IMR-90 (cell line): ENCODE measurements around the gene WNK4. TPM values are rescaled to one million over a fixed set of nuclear protein-coding genes. Genes with fewer than 3 reads are reported as not detected.
A peak's percentile ranks its signal among the peaks of the same experiment; 100 is the strongest.

ENCODE experiments used
- ATAC-seq: fragments of 200-7000 bp; cut with Tn5 transposase; 2 replicates; pipeline ENCODE4 v1.9.1; 2020; ENCODE audit warnings: low read depth, mild to moderate bottlenecking, moderate library complexity
- BruUV-seq: library from RNA; stranded (reverse); fragments of 400-500 nt; replicated peaks from 2 replicates; lab custom pipeline; 2021; lab: Mats Ljungman, UMichigan
- CTCF ChIA-PET: fragments of 300-600 bp; formaldehyde crosslinking; extraction: SDS; loops from one replicate; lab custom pipeline; 2021; ENCODE audit warnings: antibody characterized with exemption; lab: Yijun Ruan, JAX
- POLR2A ChIA-PET: fragments of 300-600 bp; sonication (Branson Sonifier 250); formaldehyde crosslinking; loops from one replicate; lab custom pipeline; 2022; ENCODE audit warnings: antibody characterized with exemption; ENCODE audit not compliant: unreplicated experiment; lab: Charles Lee
- DNase-seq: peaks from one replicate; pipeline ENCODE4 v3.0.0; 2013
- H2AFZ ChIP-seq: replicated peaks from 2 replicates; pipeline ENCODE3; 2013; ENCODE audit warnings: low read length, mild to moderate bottlenecking; ENCODE audit not compliant: poor library complexity
- H2AK5ac ChIP-seq: 2 replicates; pipeline ENCODE4 v1.6.1; 2013; ENCODE audit warnings: low read depth, low read length, inconsistent platforms
- H2AK9ac ChIP-seq: replicated peaks from 2 replicates; pipeline ENCODE3; 2013; ENCODE audit warnings: mild to moderate bottlenecking, low read depth, low read length, moderate library complexity; ENCODE audit not compliant: poor library complexity
- H2BK120ac ChIP-seq: 2 replicates; pipeline ENCODE4 v1.6.1; 2013; ENCODE audit warnings: low read depth, low read length, inconsistent platforms
- H2BK15ac ChIP-seq: 3 replicates; pipeline ENCODE4 v1.6.1; 2013; ENCODE audit warnings: low read depth, low read length, inconsistent platforms
- H2BK20ac ChIP-seq: 2 replicates; pipeline ENCODE4 v1.6.1; 2013; ENCODE audit warnings: low read depth, mild to moderate bottlenecking, inconsistent platforms, low read length, moderate library complexity
- H2BK5ac ChIP-seq: 2 replicates; pipeline ENCODE4 v1.6.1; 2013; ENCODE audit warnings: mild to moderate bottlenecking, low read depth, low read length, inconsistent platforms; ENCODE audit not compliant: poor library complexity, severe bottlenecking
- H3K14ac ChIP-seq: replicated peaks from 2 replicates; pipeline ENCODE4 v1.6.1; 2013; ENCODE audit warnings: low read depth, low read length, inconsistent platforms
- H3K18ac ChIP-seq: 2 replicates; pipeline ENCODE4 v1.6.1; 2013; ENCODE audit warnings: low read depth, low read length, control low read depth
- H3K23ac ChIP-seq: 2 replicates; pipeline ENCODE4 v1.6.1; 2013; ENCODE audit warnings: low read depth, low read length, inconsistent platforms
- H3K27ac ChIP-seq: 2 replicates; pipeline ENCODE4 v1.5.1; 2013; ENCODE audit warnings: mild to moderate bottlenecking, control low read depth, low read length; ENCODE audit not compliant: insufficient read depth
- H3K27me3 ChIP-seq: 2 replicates; pipeline ENCODE4 v1.6.1; 2013; ENCODE audit warnings: low read length; ENCODE audit not compliant: control insufficient read depth, insufficient read depth
- H3K36me3 ChIP-seq: 2 replicates; pipeline ENCODE4 v1.6.1; 2013; ENCODE audit warnings: low read length, mixed read lengths; ENCODE audit not compliant: control insufficient read depth, insufficient read depth
- H3K4ac ChIP-seq: 2 replicates; pipeline ENCODE4 v1.6.1; 2013; ENCODE audit warnings: low read depth, low read length, inconsistent platforms
- H3K4me1 ChIP-seq: 2 replicates; pipeline ENCODE4 v1.6.1; 2013; ENCODE audit warnings: low read length, mixed read lengths; ENCODE audit not compliant: control insufficient read depth, insufficient read depth
- H3K4me2 ChIP-seq: 2 replicates; pipeline ENCODE4 v1.6.1; 2013; ENCODE audit warnings: low read depth, mild to moderate bottlenecking, control low read depth, low read length, moderate library complexity
- H3K4me3 ChIP-seq: 2 replicates; pipeline ENCODE4 v1.5.1; 2013; ENCODE audit warnings: low read depth, mild to moderate bottlenecking, control low read depth, low read length, moderate library complexity; ENCODE audit not compliant: insufficient read depth
- H3K56ac ChIP-seq: 2 replicates; pipeline ENCODE4 v1.6.1; 2013; ENCODE audit warnings: low read length, inconsistent platforms; ENCODE audit not compliant: insufficient read depth; ENCODE audit errors: extremely low read depth
- H3K79me1 ChIP-seq, 2 experiments: 2 replicates each; pipeline ENCODE4 v1.6.1; 2013; ENCODE audit warnings: low read length in 2 of 2, inconsistent platforms in 1 of 2, low read depth in 1 of 2
- H3K9ac ChIP-seq: 2 replicates; pipeline ENCODE4 v1.6.1; 2013; ENCODE audit warnings: low read depth, low read length, control low read depth
- H3K9me1 ChIP-seq: 2 replicates; pipeline ENCODE4 v1.6.1; 2013; ENCODE audit warnings: low read length, inconsistent platforms; ENCODE audit not compliant: insufficient read depth
- H3K9me3 ChIP-seq: 2 replicates; pipeline ENCODE4 v1.6.1; 2013; ENCODE audit warnings: low read length; ENCODE audit not compliant: control insufficient read depth, insufficient read depth
- H4K20me1 ChIP-seq: 2 replicates; pipeline ENCODE4 v1.6.1; 2013; ENCODE audit warnings: low read length, inconsistent platforms; ENCODE audit not compliant: insufficient read depth
- H4K5ac ChIP-seq: 2 replicates; pipeline ENCODE4 v1.6.1; 2013; ENCODE audit warnings: mild to moderate bottlenecking, low read depth, low read length, control low read depth
- H4K8ac ChIP-seq, 2 experiments: 2 replicates each; pipeline ENCODE4 v1.6.1; 2013; ENCODE audit warnings: low read depth in 2 of 2, low read length in 2 of 2, control low read depth in 1 of 2, inconsistent platforms in 1 of 2
- H4K91ac ChIP-seq: 2 replicates; pipeline ENCODE4 v1.6.1; 2013; ENCODE audit warnings: low read depth, low read length, inconsistent platforms; ENCODE audit not compliant: insufficient read depth
- BHLHE40 ChIP-seq: fragments of 150-350 bp; IDR thresholded peaks from 2 replicates; pipeline ENCODE4 v1.6.1; 2016; ENCODE audit warnings: mild to moderate bottlenecking, low read depth, low read length
- CEBPB ChIP-seq: IDR thresholded peaks from 2 replicates; pipeline ENCODE4 v1.6.1; 2012; ENCODE audit warnings: low read depth, low read length, improper control_type of control experiment
- CHD1 ChIP-seq: IDR thresholded peaks from 2 replicates; pipeline ENCODE4 v1.6.1; 2012; ENCODE audit warnings: low read depth, low read length, improper control_type of control experiment
- CTCF ChIP-seq: conservative IDR thresholded peaks from 2 replicates; pipeline ENCODE4 v1.5.1; 2012; ENCODE audit warnings: mild to moderate bottlenecking, low read depth, low read length, improper control_type of control experiment
- ELK1 ChIP-seq: fragments of 150-350 bp; IDR thresholded peaks from 2 replicates; pipeline ENCODE4 v1.6.1; 2016; ENCODE audit warnings: low read depth, mild to moderate bottlenecking, low read length, moderate library complexity, borderline replicate concordance
- FOS ChIP-seq: fragments of 150-350 bp; IDR thresholded peaks from 2 replicates; pipeline ENCODE4 v1.6.1; 2016; ENCODE audit warnings: low read depth, low read length
- MAFK ChIP-seq: IDR thresholded peaks from 2 replicates; pipeline ENCODE4 v1.6.1; 2012; ENCODE audit warnings: low read depth, low read length, improper control_type of control experiment
- MAZ ChIP-seq: IDR thresholded peaks from 2 replicates; pipeline ENCODE4 v1.6.1; 2012; ENCODE audit warnings: low read depth, mild to moderate bottlenecking, low read length, improper control_type of control experiment, moderate library complexity, borderline replicate concordance
- MXI1 ChIP-seq: IDR thresholded peaks from 2 replicates; pipeline ENCODE4 v1.6.1; 2012; ENCODE audit warnings: low read depth, mild to moderate bottlenecking, low read length, moderate library complexity, borderline replicate concordance
- NFE2L2 ChIP-seq: fragments of 150-350 bp; IDR thresholded peaks from 2 replicates; pipeline ENCODE4 v1.6.1; 2016; ENCODE audit warnings: low read depth, mild to moderate bottlenecking, low read length
- POLR2A ChIP-seq: IDR thresholded peaks from 2 replicates; pipeline ENCODE4 v1.6.1; 2012; ENCODE audit warnings: mild to moderate bottlenecking, low read depth, low read length
- RAD21 ChIP-seq: IDR thresholded peaks from 2 replicates; pipeline ENCODE4 v1.6.1; 2012; ENCODE audit warnings: low read length, improper control_type of control experiment
- RCOR1 ChIP-seq: IDR thresholded peaks from 2 replicates; pipeline ENCODE4 v1.6.1; 2012; ENCODE audit warnings: mild to moderate bottlenecking, low read length, improper control_type of control experiment; ENCODE audit not compliant: insufficient replicate concordance
- RFX5 ChIP-seq: IDR thresholded peaks from 2 replicates; pipeline ENCODE4 v1.8.0; 2012; ENCODE audit warnings: low read depth, mild to moderate bottlenecking, low read length, moderate library complexity
- SMC3 ChIP-seq: fragments of 150-350 bp; IDR thresholded peaks from 2 replicates; pipeline ENCODE4 v1.6.1; 2016; ENCODE audit warnings: low read depth, mild to moderate bottlenecking, antibody characterized with exemption, low read length, moderate library complexity
- WGBS, 2 experiments: methylation state at CpG; one replicate each; pipeline versions ENCODE4 v1.1.5 to v1.1.7; 2013; ENCODE audit warnings: missing lambda C conversion rate in 2 of 2; ENCODE audit not compliant: insufficient read length in 1 of 2; ENCODE audit errors: extremely low coverage in 2 of 2; 5-methylcytosine and 5-hydroxymethylcytosine counted together
- dilution Hi-C: fragments of 300-500 bp; cut with HindIII; formaldehyde crosslinking; loops from one replicate; pipeline ENCODE4 v1.14.3; 2018; ENCODE audit warnings: low sequenced_read_pairs; ENCODE audit not compliant: unreplicated experiment
- in situ Hi-C: fragments of 300-500 bp; cut with MboI; formaldehyde crosslinking; loops from 3 replicates; pipeline ENCODE4 v1.14.3; 2019; ENCODE audit warnings: low sequenced_read_pairs, inconsistent platforms, mixed read lengths
- intact Hi-C: fragments of 100-400 bp; cut with micrococcal nuclease; formaldehyde crosslinking; loops from 2 replicates; pipeline ENCODE4 v1.10.0; 2022
- polyA plus RNA-seq, 3 experiments: library from polyadenylated mRNA; depleted of rRNA; stranded (reverse); fragments of >200 nt; gene quantifications; 2 replicates each; pipeline ENCODE4 v1.2.3, GENCODE V29; 2012; ENCODE audit warnings: low replicate concordance in 1 of 3
- total RNA-seq: library from RNA; depleted of rRNA; stranded (reverse); fragments of >200 nt; gene quantifications from 2 replicates; pipeline ENCODE4 v1.2.3, GENCODE V29; 2012
- TF ChIP-seq, protein P1 (sequence below): fragments of 150-350 bp; IDR thresholded peaks from 2 replicates; pipeline ENCODE4 v1.6.1; 2017; ENCODE audit warnings: mild to moderate bottlenecking, antibody characterized with exemption, low read length, low read depth

Gene WNK4
- total and polyA plus RNA-seq, 2 of the 4 experiments (the other 2 are of a cell fraction), result 1.3 to 15.1 TPM

DNA sequence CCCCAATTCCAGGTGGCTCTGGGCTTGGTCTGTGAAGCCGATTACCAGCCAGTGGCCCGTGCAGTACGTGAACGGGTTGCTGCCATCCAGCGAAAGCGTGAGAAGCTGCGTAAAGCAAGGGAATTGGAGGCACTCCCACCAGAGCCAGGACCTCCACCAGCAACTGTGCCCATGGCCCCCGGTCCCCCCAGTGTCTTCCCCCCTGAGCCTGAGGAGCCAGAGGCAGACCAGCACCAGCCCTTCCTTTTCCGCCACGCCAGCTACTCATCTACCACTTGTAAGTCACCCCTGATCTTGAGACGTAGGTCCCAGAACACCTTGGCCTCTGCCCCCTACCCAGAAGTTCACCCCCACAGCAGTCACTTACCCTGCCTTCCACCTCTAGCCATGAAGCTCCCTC is 6.9 kb downstream of the WNK4 start:
- no peak overlapping the region for H2AK5ac ChIP-seq
- no peaks in the 10 kb centered on the region for H4K20me1 ChIP-seq
- TF ChIP-seq CTCF, result no peak
- TF ChIP-seq FOS, result no peak
- TF ChIP-seq MAZ, result no peak
- TF ChIP-seq BHLHE40, result no peak
- no peak for TF ChIP-seq RCOR1
- no peak for TF ChIP-seq CHD1
- no peak for TF ChIP-seq RAD21
- no peak for TF ChIP-seq ELK1
- TF ChIP-seq, protein P1, sequence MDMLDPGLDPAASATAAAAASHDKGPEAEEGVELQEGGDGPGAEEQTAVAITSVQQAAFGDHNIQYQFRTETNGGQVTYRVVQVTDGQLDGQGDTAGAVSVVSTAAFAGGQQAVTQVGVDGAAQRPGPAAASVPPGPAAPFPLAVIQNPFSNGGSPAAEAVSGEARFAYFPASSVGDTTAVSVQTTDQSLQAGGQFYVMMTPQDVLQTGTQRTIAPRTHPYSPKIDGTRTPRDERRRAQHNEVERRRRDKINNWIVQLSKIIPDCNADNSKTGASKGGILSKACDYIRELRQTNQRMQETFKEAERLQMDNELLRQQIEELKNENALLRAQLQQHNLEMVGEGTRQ, result no peak
- no peak for TF ChIP-seq SMC3
- TF ChIP-seq CEBPB, result no peak
- TF ChIP-seq POLR2A, result no peak
- no peak for TF ChIP-seq RFX5
- no peak for TF ChIP-seq NFE2L2
- no peak for TF ChIP-seq MXI1
- no peak for TF ChIP-seq MAFK
- in situ Hi-C loops, result no loop called here
- H2AK9ac ChIP-seq, result peak overlapping the region; percentile 57
- no peak overlapping the region for H2BK20ac ChIP-seq
- intact Hi-C loops, result no loop called here
- dilution Hi-C loops, result no loop called here
- H3K56ac ChIP-seq, result no peak overlapping the region
- H4K5ac ChIP-seq, result no peak overlapping the region
- no peak for ATAC-seq
- H4K8ac ChIP-seq, result no peak overlapping the region
- H2BK5ac ChIP-seq, result no peak overlapping the region
- H3K27me3 ChIP-seq, result no peaks in the 10 kb centered on the region
- no peak for DNase-seq
- CTCF ChIA-PET, result interaction anchor here (1.2 kb wide), 1 partner anchor 37 kb away, joined by 3 read pairs; the partner anchor contains the start of gene BECN1
- H3K23ac ChIP-seq, result no peak overlapping the region
- H3K36me3 ChIP-seq, result peaks cover 5% of the 10 kb centered on the region
- no peak overlapping the region for H3K4ac ChIP-seq
- no peak overlapping the region for H3K4me3 ChIP-seq
- peaks cover 0 to 25% of the 10 kb centered on the region in 2 experiments; a peak in 2 of 4 replicates for H3K79me1 ChIP-seq
- H2BK15ac ChIP-seq, result no peak overlapping the region
- no peak overlapping the region for H3K18ac ChIP-seq
- H3K14ac ChIP-seq, result no peak overlapping the region
- H3K27ac ChIP-seq, result no peak overlapping the region
- no peak overlapping the region for H3K9ac ChIP-seq
- POLR2A ChIA-PET, result no interaction called here
- peaks cover 17% of the 10 kb centered on the region for H3K4me1 ChIP-seq
- H3K9me3 ChIP-seq, result no peaks in the 10 kb centered on the region
- H2BK120ac ChIP-seq, result no peak overlapping the region
- WGBS, 2 experiments, result 79% methylated on average over 7 of the region's 11 CpGs; no CpG with 5 or more reads in 1 of the 2 experiments
- no peak overlapping the region for H3K4me2 ChIP-seq
- peaks cover 23% of the 10 kb centered on the region for H3K9me1 ChIP-seq
- H4K91ac ChIP-seq, result no peak overlapping the region
- BruUV-seq, result no TSS peak
- no peak overlapping the region for H2AFZ ChIP-seq
